ENCODE measurements around the gene ADH5. TPM values are rescaled to one million over a fixed set of nuclear protein-coding genes. Genes with fewer than 3 reads are reported as not detected.
"Not testable (repeated sequence)": the region's sequence is repeated elsewhere in the genome, so short reads cannot be mapped to it uniquely, and the experiment has no call there.

ADH5 gene
- total RNA-seq, 1 donor from 2014 or later: 118 TPM

DNA sequence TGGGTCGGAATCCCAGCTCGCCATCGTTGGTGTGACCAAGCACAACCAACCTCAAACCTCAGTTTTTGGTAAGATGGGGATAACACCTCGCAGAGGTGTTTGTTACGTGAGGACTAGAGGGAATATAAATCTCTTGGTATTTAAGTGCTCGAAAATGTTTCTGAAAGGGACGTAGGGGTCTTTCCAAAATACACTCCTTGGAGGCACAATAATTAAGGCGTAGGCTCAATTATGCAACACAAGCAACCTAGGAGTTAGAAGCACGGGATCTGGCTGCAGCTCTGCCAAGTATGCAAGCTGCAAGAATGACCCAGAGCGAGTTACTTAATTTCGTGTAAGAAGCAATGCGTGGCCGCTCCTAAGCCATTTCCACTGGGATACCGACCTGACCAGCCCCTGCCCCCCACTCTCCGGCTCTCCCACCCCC lies 552 bp downstream of the ADH5 start:
- peak; percentile 49 for DNase-seq (ENCODE audit: low read depth)

DNA sequence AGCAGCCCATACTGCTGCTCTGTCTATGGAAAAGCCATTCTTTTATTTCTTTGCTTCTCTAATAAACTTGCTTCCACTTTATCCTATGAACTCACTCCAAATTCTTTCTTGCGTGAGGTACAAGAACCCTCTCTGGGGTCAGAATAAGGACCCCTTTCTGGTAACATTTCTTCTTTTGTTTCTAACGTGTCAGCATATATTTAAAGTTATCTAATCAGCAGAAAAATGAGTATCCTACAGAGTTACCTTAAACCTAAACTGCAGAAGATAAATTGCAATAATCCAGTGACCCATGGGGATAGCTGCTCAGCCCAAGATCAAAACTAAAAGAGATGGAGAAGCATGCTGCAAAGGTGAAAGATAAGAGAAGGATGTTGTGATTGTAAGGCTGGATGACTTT lies 4.0 kb downstream of the ADH5 start:
- DNase-seq (ENCODE audit: low read depth): no peak

DNA sequence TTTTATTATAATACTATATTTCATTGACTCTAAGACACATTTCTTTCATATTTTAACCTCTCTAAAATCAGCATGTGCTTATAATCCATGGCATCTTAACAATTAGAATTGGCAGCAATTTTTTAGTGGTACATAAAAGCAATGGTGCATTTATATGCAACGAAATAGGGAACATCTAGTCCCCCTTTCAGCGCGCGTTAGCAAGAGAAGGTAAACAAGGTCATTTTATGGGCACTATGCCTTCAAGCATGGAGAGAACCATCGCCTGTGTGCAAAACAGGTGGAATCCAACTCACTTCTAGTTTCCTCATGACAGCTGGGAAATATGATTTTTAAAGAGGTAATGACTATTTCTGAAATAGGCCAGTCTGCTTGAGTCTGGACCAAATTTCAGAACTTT lies 6.4 kb downstream of the ADH5 start:
- no peak for DNase-seq (ENCODE audit: low read depth)

DNA sequence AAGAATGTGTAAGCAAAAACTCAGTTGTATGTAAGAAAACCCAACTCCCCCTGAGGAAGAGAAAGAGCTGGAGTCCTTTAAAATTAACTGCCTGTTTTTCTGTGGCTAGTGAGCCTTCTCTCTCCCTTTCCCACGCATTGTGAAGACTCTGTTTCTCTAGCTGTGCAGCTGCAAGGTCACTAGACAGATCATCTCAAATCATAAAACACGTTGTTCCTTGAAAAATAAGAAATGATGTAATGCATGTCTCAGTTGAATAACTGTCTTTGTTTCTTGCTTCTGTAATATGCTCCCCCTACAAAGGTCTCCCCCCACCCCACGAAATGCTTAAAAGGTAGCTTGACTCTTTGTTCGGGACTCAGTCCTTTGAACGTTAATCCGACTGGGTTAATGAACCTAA lies 7.7 kb downstream of the ADH5 start:
- DNase-seq (ENCODE audit: low read depth): not testable (repeated sequence)

DNA sequence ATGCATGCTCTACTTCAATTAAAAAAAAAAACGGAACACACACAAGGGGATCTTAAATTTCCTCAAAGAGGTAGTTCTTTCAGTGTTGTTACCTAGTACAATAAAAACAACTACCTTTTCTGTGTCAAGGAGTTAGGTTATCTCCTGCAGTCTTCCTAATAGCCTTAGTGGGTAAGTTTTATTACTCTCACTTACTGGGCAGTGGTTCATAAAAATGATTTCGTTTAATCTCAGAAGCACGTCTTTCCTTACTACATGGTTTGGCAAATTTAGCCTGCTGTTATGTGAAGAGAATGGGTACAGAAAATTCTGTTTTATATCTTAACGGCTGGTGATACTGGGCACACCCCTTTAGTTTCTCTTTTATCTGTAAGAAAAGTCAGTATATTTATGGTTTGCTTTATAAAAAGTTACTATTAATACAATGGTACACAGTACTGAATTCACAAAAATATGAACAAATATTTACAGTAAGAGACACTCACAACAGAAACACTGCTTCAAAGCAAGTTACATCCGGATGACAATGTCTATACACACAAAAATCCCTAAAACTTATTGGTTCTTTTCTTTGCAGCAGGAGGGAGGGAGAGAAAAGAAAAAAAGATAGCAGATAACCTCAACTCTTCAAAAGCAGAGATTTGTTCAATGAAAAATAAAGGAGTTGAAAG lies 8.8 kb downstream of the ADH5 start:
- DNase-seq (ENCODE audit: low read depth): no peak

DNA sequence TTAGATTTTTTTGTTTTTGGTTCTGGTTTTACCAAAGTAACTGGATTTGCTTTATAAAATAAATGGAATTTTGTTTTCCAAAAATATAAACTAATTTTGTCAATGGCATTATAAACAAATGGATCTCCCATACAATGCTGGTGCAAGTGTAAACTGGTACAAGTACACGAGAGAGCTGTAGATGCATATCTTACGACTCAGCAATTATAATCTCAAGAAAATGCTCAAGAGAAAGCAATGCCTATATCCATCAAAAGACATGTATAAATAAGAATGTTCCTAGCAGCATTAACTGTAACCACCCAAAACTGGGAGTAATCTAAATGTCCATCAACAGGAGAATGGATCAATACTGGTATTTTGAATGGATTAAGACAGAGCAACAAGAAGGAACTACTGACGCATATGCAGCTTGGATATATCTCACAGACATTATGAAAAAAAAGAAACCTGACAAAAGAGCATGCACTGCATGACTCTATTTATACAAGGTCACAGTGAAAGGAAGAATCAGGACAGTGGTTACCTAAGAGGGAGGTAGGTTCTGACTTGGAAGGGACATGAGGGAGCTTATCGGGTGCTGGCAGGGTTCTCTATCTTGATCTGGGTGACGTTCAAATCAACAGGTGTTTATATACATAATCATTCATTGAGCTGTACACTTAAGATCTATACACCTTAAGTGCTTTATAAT lies 9.5 kb downstream of the ADH5 start:
- no peak for DNase-seq (ENCODE audit: low read depth)

DNA sequence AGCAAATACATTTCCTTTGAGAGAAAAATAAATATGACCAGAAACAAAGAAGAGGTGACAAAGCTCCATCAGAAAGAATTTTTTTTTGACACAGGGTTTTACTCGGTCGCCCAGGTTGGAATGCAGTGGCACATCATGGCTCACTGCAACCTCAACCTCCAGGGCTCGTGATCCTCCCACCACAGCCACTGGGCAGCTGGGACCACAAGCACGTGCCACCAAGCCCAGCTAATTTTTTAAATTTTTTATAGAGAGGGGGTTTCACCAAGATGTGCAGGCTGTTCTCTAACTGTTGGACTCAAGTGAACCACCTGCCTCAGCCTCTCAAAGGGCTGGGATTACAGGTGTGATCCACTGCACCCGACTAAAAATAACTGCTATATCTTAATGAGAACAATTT lies 10.3 kb downstream of the ADH5 start:
- peak; percentile 70 for DNase-seq (ENCODE audit: low read depth)

DNA sequence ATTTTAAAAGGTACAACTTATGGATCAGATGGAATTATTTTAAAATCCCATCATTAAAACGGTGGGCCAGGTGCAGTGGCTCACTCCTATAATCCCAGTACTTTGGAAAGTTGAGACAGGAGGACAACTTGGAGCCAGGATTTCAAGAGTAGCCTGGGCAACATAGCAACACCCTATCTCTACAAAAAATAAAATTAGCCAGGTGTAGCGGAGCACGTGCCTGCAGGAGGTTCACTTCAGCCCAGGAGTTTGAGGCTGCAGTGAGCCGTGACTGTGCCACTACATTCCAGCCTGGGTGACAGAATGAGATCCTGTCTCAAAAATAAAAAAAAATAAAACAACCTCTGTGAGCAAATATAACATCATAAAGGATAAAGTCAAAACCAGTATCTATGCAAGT lies 11.4 kb downstream of the ADH5 start:
- DNase-seq (ENCODE audit: low read depth): no peak

DNA sequence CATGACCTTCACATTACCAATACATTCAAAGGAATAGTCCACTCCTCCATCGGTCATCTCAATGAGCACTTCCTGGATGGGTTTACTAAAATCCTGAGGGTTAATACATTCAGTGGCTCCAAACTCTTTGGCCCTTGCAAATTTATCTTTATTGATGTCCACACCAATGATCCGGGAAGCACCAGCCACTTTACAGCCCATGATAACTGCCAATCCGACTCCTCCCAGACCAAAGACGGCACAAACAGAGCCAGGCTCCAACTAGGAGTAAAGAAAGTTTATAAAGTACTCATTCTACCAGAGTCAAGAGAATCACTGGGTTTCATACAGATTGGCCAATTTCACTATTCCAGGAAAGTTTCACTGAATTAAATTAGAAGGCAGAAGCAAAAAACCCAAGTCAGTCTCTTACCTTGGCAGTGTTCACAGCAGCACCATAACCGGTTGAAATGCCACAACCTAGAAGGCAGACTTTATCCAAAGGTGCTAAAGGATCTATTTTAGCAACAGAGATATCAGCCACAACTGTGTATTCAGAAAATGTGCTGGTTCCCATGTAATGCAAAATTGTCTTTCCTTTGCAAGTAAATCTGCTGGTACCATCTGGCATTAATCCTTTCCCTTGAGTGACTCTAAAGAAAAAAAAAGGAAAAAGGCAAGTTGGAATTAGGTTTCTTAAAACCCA lies 12.2 kb downstream of the ADH5 start:
- DNase-seq (ENCODE audit: low read depth): no peak

DNA sequence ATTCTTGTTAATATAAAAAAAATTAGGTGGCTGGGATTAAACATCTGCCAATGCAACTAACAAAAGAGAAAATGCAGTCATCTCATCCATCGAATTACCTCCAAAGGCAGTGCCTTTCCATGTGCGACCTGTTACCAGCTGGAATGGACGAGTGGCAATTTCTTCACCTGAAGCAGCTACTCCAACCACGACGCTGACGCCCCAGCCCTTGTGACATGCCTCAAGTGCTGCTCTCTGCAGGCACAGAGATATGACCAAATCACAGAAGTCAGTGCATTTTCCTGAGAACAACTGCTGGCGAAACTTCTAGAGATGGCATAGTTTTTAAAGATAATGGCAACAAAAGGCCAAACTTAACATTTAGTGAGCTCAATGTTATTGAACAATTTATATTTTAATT lies 13.8 kb downstream of the ADH5 start:
- no peak for DNase-seq (ENCODE audit: low read depth)

DNA sequence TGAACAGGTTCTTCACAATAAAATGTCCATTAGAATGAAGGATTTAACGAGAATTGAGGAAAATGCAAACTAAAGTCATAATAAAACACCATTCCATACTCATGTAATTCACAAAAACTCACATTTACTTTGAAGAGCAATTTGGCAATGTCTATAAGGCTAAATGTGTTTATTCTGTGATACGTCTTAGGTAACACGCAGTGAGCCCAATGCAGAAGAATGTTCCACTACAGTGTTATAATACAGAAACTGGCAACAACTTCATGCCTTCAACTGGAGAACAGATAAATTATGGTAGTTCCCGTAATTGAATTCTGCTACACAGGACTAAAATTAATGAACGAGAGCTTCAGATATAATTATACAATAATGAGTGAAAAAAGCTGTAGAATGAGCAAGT lies 17.4 kb downstream of the ADH5 start:
- DNase-seq (ENCODE audit: low read depth): no peak

DNA sequence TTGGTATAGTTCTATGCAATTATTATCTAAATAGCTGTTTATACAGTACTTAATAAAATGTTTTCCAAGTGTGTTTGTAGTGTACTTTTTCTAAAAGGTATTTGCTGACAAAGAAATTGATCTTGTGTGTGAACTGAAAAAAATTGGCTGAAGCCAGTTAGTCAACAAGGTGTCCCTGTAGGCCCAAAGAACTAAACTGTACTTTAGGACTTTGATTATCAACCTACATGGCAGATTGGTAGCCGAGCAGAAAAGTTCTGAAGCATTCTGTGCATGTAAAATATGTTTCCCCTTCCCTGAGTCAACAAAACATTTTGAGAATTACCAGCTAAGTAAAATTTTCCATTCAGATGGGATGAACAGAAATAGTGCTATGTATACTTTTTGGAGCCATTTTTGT lies 21.0 kb downstream of the ADH5 start:
- no peak for DNase-seq (ENCODE audit: low read depth)

DNA sequence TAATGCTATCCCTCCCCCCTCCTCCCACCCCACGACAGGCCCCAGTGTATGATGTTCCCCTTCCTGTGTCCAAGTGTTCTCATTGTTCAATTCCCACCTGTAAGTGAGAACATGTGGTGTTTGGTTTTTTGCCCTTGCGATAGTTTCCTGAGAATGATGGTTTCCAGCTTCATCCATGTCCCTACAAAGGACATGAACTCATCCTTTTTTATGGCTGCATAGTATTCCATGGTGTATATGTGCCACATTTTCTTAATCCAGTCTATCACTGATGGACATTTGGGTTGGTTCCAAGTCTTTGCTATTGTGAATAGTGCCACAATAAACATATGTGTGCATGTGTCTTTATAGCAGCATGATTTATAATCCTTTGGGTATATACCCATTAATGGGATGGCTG lies 23.1 kb downstream of the ADH5 start:
- not testable (repeated sequence) for DNase-seq (ENCODE audit: low read depth)

DNA sequence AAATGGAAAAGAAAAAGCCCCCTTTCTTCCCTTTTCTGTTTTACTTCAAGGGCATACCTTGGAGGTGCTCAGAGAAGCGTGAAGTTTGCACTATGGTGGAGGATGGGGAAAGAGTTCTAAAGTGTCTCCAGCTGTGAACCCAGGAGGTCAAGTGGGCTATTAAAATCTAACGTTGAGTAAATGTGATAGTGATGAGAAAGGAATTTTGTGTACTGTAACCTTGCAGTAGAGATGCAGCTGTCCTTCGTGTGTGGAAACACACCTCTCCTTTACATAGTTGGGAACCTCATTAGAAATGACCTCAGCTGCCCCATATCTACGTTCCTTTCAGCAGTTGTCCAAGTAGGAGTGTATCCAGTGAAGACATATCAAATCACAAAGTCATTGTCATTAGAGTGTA lies 26.5 kb downstream of the ADH5 start:
- peak; percentile 85 for DNase-seq (ENCODE audit: low read depth)

DNA sequence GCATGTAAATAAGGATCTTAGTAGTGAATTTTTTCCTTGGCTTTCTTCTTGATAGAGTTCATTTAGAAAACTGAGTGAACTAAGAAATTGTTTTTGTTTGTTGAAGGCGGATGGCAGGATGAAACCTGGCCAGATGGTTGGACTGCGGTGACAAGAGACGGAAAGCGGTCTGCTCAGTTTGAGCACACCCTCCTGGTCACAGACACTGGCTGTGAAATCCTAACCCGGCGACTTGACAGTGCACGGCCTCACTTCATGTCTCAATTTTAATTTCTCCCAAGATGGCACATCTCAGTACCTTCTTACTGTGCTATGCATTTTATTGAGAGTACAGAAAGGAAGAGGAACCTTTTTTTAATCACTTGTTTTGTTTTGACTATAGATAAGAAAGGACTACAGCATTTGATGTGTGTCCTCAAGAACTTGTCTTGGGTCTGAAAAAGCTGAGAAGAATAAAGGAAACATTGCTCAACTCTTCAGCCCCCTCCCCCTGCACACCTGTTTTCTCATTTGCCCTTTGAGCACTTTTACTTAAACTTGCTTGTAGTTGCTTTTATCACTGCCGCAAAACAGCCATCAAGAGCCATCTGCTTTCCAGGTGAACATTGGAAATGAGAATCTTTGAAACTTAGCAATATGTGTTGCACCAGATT lies 27.4 kb downstream of the ADH5 start:
- no peak for DNase-seq (ENCODE audit: low read depth)

DNA sequence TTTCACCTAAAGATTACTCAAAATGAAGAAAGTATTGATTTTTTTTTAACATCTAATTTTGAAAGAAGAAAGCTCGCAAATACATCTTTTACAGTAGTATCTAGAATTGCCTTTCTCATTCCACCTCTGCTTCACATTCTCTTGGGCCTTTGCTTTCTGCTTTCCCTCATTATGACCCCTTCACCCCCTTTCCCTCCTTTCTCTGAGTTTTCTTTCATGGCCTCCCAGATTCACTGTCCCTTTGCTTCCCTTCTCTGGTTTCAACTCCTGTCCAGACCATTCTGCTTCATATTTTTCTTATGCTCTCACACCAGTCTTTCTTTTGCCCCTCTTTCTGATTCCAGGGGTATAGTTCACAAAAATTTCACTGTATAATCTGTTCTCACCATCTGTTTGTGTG lies 29.0 kb downstream of the ADH5 start:
- no peak for DNase-seq (ENCODE audit: low read depth)

DNA sequence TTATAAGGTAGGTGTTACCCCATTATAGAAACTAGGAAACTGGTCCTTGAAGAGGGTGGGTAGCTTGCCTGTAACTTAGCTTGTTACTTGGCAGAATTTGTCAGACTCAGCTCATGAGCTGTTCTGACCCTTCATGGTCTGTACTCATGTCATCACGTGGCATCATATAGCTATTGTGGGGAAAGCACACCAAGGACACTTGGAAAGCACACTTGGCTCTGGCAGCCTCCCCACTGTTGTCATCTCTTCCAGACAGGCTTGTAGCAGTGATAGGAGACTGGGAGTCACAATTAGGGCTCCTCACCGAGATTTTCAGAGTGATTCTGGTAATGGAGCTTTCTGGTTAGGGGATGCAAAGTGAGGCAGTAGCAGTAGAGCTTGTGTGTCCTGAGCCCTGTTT lies 30.4 kb downstream of the ADH5 start:
- no peak for DNase-seq (ENCODE audit: low read depth)

DNA sequence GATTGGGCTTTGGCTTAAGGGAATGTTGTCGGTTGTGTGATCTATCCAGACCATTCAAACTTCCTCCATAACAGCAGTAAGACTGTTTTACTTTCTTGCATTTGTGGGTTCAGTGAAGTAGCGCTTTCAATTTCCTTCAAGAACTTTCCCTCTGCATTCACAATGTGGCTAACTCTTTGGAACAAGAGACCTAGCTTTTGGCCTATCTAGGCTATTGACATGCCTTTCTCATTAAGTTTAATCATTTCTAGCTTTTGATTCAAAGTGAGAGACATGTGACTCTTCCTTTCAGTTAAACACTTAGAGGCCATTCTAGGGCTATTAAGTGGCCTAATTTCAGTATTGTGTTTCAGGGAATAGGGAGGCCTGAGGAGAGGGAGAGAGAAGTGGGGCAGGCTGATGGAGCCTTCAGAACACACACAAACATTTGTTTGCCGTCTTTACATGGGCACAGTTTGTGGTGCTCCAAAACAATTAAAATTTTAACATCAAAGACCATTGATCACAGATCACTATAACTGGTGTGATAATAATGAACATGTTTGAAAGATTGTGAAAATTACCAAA lies 34.1 kb downstream of the ADH5 start:
- DNase-seq (ENCODE audit: low read depth): no peak

DNA sequence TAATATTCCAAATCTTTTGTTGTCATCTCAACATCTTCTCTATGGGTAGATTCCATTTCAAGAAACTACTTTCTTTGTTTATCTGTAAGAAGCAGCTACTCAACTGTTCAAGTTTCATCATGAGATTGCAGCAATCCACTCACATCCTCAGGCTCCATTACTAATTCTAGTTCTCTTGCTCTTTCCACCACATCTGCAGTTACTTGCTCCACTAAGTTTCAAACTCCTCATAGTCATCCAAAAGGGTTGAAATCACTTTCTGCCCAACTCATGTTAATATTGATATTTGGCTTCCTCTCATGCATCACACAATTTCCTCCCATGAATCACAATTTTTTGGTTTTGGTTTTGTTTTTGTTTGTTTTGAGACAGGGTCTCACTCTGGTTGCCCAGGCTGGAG lies 35.7 kb downstream of the ADH5 start:
- no peak for DNase-seq (ENCODE audit: low read depth)

DNA sequence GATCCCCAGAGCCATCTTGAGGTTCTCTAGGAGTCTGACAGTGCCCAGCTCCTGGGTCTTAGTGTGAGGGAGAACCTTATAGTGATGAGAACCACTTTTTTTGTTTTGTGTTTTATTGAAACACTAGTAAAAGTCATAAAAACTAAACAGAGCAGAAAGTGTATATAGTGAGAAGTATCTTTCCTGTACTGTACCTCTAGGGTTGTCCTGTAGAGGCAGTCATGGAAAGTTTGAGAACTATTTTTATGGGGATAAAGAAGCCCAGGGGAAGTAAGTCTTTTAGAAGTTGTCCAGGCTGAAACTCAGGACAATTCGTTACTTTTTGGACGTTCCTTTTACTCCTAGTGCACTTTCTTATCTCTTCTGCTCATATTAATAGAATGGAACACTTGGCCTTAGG lies 40.9 kb downstream of the ADH5 start:
- no peak for DNase-seq (ENCODE audit: low read depth)

DNA sequence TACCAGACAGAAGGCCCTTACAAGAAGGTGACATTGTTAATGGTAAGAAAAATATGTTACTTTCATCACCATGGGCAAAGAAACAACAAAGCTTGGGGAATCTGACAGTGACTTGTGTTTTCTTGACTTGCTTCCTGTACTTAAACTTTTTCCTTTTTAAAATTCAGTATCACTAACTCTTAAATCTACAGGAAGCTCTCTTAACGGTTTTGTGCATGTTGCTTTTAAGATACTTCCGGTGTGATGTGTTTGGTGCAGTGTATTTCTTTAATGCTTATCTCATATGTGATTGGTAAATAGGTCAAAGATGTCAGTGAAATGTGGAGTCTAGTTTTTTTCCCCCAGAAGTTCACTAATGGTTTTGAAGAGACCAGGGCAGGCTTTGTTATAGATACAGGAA lies 45.2 kb downstream of the ADH5 start:
- DNase-seq (ENCODE audit: low read depth): no peak

DNA sequence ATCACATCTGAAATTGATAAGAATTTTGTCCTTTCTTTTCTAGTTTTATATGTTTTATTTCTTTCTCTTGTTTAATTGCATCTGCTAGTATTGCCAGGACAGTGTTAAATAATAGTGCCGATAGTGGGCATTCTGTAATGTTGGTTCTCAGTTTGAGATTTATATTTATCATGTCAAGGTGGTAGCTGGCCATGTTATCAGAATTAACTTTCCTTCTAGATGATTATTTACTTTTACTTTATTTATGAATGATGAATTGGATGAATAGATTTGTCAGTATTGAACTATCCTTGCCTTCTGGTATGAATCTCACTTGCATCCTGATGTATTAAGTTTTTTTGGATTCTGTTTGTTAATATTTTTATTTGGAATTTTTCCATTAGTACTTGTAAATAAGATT lies 50.4 kb downstream of the ADH5 start:
- DNase-seq (ENCODE audit: low read depth): no peak

Data from myocyte (in vitro differentiated cells).